ENCODE data around the gene HOXB9.

HOXB9 gene

GRCh38 chr17:48597778-48598631 is 28.2 kb downstream of the HOXB9 start:
- no peak for DNase-seq (ENCODE audit: low read depth in 1 of 2, low spot score in 1 of 2)

DNA sequence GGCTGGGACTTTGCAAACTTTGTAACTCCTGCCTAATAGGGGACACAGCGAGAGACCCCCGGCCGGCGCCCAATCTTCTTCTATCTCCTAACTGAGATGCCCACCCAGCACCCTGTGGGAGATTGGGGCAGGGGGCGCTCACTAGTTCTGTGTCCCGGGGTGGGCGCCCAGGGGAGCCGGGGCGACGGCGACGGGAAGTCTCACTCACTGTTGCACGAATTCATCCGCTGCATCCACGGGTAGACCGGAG is 28.7 kb downstream of the HOXB9 start:
- DNase-seq (ENCODE audit: low read depth in 1 of 2, low spot score in 1 of 2), result no peak

DNA sequence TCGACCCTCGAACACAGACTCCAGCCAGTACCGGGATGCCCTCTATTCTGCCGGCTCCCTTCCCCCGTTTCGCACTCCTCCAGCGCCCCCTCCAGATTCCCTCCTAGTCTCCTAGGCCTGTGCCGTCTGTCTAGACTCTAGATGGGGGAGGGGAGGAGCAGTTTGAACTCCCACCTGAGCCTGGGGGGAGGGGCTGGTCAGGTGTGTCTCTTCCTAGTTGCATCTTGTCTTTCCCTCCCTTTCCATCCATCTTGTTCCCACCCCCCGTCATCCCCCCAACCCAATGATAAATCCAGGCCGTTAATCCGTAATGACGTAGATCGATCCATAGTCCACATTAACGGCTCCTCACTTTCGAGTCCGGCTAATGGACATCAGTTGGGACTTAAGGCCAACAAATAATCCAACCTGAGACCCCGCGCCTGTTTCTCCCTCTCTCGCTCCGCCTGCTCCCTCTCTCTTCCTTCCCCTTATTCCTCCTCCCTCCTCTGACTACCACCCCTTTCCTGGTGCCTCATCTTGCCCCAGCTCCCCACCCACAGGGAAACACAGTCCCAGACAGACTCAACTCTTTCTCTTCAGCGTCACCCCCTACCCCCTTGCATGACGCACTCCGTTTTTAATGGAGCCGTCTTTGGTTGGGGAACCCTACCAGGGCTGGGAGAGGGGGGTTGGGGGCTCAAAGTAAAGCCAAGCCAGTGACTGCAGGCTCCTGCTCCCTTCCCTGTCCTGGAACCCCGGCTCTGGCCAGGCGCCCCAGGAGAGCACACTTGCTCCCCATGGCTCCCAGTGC is 29.2 kb downstream of the HOXB9 start:
- no peak for DNase-seq (ENCODE audit: low read depth in 1 of 2, low spot score in 1 of 2)

DNA sequence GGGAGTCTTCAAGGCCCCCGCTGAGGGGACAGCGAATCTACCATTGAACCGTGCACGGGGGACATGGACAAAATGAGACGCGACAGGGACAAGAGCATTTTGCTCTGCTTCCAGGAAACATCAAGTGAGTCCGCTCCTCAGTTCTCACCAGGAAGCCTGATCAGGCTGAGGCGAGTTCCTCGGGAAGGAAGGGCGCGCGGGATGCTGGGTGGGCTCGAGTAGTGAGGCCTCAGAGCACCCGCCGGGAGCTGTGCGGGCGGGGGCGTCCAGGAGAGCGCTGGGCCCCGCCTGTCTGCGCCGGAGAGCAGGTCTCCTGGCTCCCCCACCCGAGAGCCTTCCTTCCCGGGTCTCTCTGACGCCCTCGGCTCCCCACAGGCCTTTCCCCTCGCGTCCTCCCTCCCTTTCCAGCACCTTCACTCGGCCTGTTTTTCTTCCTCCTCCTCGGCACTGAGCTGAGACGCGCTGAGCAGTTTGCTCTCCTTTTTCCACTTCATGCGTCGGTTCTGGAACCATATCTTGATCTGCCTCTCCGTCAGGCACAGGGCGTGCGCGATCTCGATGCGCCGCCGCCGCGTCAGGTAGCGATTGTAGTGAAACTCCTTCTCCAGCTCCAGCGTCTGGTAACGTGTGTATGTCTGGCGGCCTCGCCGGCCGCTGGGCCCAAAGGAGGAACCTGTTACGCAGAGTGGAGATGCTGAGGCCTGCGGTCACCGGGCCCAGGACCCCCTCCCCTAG is 30.0 kb downstream of the HOXB9 start:
- no peak for DNase-seq (ENCODE audit: low read depth in 1 of 2, low spot score in 1 of 2)

GRCh38 chr17:48595278-48595999 is 30.7 kb downstream of the HOXB9 start:
- DNase-seq (ENCODE audit: low read depth in 1 of 2, low spot score in 1 of 2), result no peak

DNA sequence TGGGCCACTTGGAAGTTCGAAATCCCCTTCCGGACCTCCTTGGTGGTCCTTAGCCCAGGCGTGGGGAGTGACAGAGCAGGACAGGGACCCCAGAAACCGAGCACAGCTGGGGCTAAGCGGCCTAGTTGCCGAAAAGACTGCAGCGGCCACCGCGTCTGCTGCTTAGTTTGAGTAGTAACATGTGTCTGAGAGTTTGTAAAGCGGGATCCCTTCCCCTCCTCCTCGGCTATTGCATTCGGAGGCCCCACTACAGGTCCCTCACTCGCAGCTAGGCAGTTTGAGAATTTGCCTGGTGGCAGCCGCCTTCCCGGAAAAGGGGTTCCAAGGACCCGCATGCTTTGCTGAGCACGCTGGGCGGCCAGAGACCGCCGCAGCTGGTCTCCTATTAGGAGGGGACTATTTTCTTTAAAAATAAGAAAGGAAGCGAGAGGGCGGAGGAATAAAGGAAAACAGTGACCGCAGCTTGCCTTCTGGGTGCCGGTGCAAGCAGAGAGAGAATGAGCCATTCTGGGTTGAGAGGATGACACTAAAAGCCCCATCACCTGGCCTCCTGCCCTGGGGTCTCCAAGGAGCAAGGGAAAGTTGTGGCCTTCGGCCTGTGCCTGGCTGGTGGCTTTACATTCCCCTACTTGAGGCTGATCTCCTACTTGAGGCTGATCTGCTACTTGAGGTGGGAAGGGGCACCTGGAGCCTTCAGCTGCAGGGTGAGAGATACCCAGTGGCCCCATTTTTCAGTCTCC is 31.4 kb downstream of the HOXB9 start:
- no peak for DNase-seq (ENCODE audit: low read depth in 1 of 2, low spot score in 1 of 2)

GRCh38 chr17:48593840-48594537 is 32.2 kb downstream of the HOXB9 start:
- peak; percentile 63 to 69 for DNase-seq (ENCODE audit: low read depth in 1 of 2, low spot score in 1 of 2)

DNA sequence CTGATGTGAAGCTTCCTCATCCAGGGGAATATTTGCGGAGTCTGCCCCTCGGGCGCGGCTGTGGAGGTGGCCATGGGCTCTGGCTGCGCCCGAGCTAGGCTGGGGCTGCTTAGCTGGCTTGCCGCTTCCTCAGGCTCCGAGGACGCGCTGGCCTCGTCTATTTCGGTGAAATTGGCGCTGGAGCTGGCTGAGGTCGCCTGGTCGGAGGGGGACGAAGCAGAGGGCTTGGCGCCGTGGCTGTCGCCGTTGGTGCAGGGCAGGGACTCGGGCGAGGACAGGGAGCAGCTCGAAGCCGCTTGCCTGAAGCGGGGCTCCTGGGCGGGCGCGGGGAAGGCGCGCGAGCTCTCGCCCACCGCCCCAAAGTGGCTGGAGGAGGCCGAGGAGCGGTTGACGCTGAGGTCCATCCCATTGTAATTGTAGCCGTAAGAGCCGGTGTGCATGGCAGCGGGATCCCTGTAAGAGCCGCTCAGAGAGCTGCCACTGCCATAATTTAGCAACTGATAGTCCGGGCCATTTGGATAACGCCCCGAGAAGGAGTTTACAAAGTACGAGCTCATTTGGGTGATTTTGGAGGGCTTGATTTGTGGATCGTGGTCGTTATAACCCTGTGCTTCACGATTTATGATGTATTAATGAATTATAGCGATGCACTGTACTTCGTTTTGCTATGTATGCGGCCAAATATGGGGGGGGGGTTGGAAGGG is 32.9 kb downstream of the HOXB9 start, which contains the start of gene HOXB5:
TSS of gene HOXB5 (minus strand) at position 654 of the 704 bp plus-strand sequence. CDS start at position 557, 97 bp downstream.
- DNase-seq (ENCODE audit: low read depth in 1 of 2, low spot score in 1 of 2), result no peak

DNA sequence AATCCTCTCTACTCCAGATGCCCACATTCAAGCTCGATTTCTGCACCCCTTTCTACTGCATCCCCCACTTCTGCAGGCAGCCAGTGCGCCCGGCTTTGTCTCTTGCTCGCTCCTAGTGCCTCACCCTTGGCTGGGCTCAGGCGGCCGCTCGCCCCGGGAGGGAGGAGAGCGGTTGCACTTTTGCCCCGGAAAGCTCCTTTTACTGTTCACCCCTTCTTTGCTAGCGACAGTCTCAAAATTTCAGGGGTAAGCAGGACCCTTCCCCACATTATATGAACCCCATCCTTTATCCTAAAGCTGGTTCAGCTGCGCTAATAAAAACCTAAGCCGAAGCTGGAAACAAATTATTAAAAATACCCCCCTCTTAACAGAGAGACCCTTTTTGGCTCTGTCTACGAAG is 33.6 kb downstream of the HOXB9 start:
- no peak for DNase-seq (ENCODE audit: low read depth in 1 of 2, low spot score in 1 of 2)

DNA sequence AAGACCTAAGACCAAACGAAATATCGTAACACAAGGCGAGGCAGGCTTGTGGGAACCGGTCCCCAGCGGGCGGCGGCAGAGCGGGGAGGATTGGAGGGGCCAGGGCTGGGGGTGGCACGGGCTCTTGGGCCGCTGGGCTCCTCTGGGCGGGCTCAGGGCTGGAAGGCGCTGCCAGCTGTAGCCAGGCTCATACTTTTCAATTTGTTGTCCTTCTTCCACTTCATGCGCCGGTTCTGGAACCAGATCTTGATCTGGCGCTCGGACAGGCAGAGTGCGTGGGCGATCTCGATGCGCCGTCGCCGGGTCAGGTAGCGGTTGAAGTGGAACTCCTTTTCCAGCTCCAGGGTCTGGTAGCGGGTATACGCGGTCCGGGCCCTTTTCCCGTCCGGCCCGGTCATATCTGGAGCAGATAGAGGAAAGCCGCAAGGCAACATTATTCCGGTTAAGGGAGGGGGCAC is 34.1 kb downstream of the HOXB9 start:
- DNase-seq (ENCODE audit: low read depth in 1 of 2, low spot score in 1 of 2), result no peak

DNA sequence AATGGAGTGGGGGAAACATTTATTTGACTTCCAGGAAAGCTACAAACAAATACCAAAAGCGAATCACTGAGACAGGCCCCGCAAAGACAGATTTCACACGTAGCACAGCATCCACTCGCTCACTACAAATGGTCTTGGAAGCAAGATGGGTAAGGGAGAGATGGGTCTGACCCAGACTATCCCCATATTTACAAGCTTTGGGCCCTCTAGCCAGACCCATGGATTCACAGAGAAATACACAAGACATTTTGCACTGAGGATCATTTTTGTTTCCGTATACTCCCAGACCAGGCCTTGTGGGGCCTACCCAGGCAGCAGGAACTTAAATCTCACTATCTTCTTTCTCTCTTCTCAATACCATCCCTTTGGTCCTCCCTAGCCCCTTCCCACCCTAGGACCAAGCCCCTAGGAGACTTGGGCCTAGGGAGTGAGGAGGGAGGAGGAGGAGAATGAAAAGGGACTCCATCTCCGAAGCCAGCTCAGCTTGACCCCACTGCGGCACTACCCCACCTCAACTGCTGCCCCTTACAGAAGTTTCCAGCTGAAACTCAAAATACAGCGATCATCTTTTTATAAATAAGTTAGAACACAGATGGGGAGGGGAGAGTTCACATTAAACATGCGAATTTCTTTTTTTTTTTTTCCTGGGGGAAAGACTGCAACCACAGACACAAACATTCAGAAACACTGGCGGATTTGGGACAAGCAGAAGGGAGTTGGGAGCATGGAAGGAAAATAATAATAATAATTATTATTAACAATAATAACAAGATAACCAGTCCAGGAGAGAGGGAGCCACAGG is 34.7 kb downstream of the HOXB9 start:
- no peak for DNase-seq (ENCODE audit: low read depth in 1 of 2, low spot score in 1 of 2)

DNA sequence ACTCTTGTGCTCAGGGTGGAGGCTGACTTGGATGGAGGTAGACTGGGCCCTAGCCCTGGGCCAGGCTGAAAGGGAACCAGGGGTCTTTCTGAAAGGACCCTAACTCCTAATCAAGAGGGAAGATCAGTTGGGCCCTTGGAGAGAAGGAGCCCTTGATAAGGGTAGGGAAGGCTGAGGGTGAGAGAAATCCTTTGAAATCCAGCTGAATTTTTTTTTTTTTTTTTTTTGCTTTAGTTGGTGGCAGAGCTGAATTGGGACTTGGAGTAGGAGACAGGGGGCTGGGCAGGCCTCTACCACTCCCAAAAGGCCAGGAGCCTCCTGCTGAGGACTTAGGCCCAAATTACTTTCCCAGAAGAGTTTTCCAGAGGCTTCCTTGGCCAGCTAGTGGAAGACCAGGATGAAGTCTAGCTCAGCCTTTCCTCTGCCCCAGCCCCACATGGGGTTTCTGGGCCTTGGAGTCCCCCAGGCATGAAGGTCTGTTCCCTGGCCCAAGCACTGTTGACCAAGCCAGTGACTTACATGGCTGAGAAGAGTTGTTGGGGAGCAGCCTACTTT is 35.5 kb downstream of the HOXB9 start:
- no peak for DNase-seq (ENCODE audit: low read depth in 1 of 2, low spot score in 1 of 2)

DNA sequence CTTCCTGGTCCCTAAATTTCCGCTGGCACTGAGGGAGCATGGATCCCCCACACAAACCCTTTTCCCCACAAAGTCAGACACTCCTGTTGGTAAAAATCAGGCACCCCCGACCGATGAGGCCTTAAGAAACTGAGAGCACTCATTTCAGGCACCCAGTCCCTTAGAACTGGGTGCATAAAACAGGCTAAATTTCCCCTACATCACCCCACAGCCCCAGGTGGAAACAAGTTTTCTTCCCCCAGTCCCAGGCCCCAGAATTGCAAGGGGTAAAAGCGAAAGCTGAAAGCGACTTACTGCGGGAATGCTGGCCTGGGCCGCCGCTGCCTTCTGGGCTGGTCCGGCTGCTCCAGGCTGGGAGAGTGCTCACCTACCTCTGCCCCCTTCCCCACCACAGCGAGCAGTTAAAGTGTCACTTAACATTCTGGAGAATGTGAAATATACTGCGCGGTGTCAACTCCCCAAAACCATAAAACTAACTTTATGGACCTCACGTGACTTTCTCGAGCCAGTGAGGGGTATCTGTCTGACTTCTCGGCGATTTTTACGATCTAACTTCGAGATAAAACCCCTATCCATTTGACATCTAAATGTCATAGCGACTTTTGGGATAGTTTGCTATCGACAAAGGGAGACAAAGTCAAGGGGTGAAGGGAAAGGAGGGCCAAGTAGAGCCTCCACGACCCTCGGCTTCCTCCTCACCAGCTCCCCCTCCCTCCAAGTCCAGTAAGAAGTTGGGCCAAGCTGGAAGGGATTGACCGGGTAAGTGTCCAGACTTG is 36.1 kb downstream of the HOXB9 start, which contains the start of gene HOXB3:
TSS of gene HOXB3 (minus strand) at position 411 of the 776 bp plus-strand sequence. CDS start 37,767 bp downstream, outside the sequence.
- DNase-seq (ENCODE audit: low read depth in 1 of 2, low spot score in 1 of 2), result no peak

GRCh38 chr17:48589060-48589830 is 36.9 kb downstream of the HOXB9 start:
- DNase-seq (ENCODE audit: low read depth in 1 of 2, low spot score in 1 of 2), result no peak

DNA sequence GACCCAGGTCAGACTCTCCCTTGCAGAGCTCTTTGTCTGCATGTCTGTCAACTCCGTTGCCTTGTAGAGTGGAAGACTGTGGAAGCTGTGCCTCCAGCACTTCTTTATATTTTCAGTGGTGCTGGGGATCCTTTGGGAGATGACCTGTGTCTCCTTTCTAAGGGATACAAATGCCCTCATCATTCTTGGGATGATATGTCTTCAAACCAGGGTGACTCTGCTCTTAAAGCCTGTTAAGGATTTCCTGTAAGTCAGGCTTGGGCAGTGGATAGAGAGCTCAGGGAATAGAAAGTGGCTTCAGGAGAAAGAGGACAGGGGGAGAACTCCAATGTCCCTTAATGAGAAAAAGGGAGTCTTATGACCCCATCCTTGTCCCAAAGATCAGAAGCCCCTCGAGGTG is 37.6 kb downstream of the HOXB9 start:
- DNase-seq (ENCODE audit: low read depth in 1 of 2, low spot score in 1 of 2), result no peak

GRCh38 chr17:48588074-48588415 is 38.1 kb downstream of the HOXB9 start:
- no peak for DNase-seq (ENCODE audit: low read depth in 1 of 2, low spot score in 1 of 2)

Data from activated T-helper 1 cell treated with anti-CD3 and anti-CD28 coated beads, Interleukin-2, amount 50 U/mL, for 16 hours (primary cell).